ENCODE measurements around the gene ACOT13.
"Not testable (repeated sequence)": the region's sequence is repeated elsewhere in the genome, so short reads cannot be mapped to it uniquely, and the experiment has no call there.

ACOT13 gene

GRCh38 chr6:24691550-24691949 lies 24.7 kb downstream of the ACOT13 start:
- Mint-ChIP-seq H3K27me3 (no peaks in the 10 kb centered on the region), H3K27ac (no peak overlapping the region), H3K4me3 (no peak overlapping the region), H3K36me3 (ENCODE audit: low read depth) (peaks cover 16% of the 10 kb centered on the region), H3K4me1 (ENCODE audit: low read depth) (peaks cover 9% of the 10 kb centered on the region), H3K9me3 (no peaks in the 10 kb centered on the region)
- intact Hi-C loops (cut with micrococcal nuclease): loop anchor here (5.0 to 10.0 kb wide), 2 partner anchors 259 to 407 kb away; no protein-coding TSS in a partner anchor

- no peak overlapping the region for H3K27ac Mint-ChIP-seq
These were observed 25.1 kb downstream of the ACOT13 start for GRCh38 chr6:24692003-24692402.

DNA sequence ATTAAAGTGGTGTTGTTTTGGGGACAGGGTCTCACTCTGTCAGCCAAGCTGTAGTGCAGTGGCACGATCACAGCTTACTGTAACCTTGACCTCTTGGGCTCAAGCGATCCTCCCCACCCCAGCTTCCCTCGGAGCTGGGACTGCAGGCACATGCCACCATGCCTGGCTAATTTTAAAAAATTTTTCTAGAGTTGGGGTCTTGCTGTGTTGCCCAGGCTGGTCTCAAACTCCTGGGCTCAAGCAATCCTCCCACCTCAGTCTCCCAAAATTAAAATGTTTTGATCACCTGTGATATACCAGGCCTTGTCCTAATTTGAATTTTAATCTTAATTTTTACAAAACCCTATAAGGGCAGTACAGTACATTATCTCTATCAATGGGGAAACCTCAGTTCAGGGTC lies 25.5 kb downstream of the ACOT13 start:
- H3K4me3 Mint-ChIP-seq: no peak overlapping the region
- H3K4me1 Mint-ChIP-seq (ENCODE audit: low read depth): peaks cover under 1% of the 10 kb centered on the region
- intact Hi-C loops (cut with micrococcal nuclease): loop anchor here (5.0 to 10.0 kb wide), 2 partner anchors 260 to 408 kb away; no protein-coding TSS in a partner anchor
- no peaks in the 10 kb centered on the region for H3K9me3 Mint-ChIP-seq
- H3K36me3 Mint-ChIP-seq (ENCODE audit: low read depth): peaks cover 12% of the 10 kb centered on the region
- H3K27me3 Mint-ChIP-seq: no peaks in the 10 kb centered on the region
- H3K27ac Mint-ChIP-seq: no peak overlapping the region

More at GRCh38 chr6:24692003-24692402, 25.1 kb downstream of the ACOT13 start:
- Mint-ChIP-seq H3K9me3 (no peaks in the 10 kb centered on the region), H3K27me3 (no peaks in the 10 kb centered on the region), H3K36me3 (ENCODE audit: low read depth) (peaks cover 16% of the 10 kb centered on the region), H3K4me1 (ENCODE audit: low read depth) (peaks cover 5% of the 10 kb centered on the region), H3K4me3 (no peak overlapping the region)
- intact Hi-C loops (cut with micrococcal nuclease): loop anchor here (5.0 to 10.0 kb wide), 2 partner anchors 260 to 407 kb away; no protein-coding TSS in a partner anchor

DNA sequence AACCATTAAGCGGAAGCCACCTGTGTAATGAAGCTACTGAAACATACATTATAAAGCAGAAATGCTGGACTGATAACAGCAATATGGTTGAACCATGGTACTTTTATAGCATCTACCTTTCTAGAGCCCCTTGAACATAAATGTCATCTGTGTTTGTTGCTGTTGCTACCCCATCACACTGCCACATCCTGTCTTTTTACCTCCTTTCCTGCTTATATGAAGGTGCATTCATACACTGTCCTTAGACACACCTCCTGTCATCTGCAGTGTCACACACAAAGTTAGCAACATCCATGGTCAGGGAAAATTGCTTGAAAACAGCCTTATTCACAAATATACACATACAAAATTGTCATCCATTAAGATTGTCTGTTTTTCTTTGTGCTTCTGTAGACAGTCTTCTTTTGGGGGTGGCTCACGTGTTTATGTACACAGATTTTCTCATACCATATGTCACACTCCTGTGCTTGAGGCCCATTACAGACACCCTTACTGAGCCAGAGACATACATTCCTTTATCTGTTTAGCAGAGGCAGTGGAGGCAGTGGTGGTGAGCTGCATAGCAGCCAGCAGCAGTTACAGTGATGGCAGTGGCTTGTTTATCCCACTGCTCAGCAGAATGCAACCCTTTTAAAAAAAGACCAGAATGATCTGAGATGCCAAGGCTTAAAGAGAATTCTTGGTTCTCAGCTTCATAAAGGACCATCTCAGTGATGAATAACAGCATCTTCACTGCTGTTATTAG lies 26.1 kb downstream of the ACOT13 start:
- no peak overlapping the region for H3K4me3 Mint-ChIP-seq
- intact Hi-C loops (cut with micrococcal nuclease): loop anchor here (5.0 to 10.0 kb wide), 2 partner anchors 261 to 408 kb away; no protein-coding TSS in a partner anchor

GRCh38 chr6:24694198-24694597 lies 27.3 kb downstream of the ACOT13 start:
- intact Hi-C loops (cut with micrococcal nuclease): loop anchor here (5.0 to 10.0 kb wide), 2 partner anchors 262 to 409 kb away; no protein-coding TSS in a partner anchor
- Mint-ChIP-seq H3K27ac (no peak overlapping the region), H3K4me3 (no peak overlapping the region), H3K27me3 (no peaks in the 10 kb centered on the region), H3K9me3 (no peaks in the 10 kb centered on the region), H3K36me3 (ENCODE audit: low read depth) (peaks cover 8% of the 10 kb centered on the region), H3K4me1 (ENCODE audit: low read depth) (no peaks in the 10 kb centered on the region)

More for the DNA sequence above, 26.1 kb downstream of the ACOT13 start:
- H3K27me3 Mint-ChIP-seq: no peaks in the 10 kb centered on the region
- H3K4me1 Mint-ChIP-seq (ENCODE audit: low read depth): no peaks in the 10 kb centered on the region
- H3K27ac Mint-ChIP-seq: no peak overlapping the region
- peaks cover 7% of the 10 kb centered on the region for H3K36me3 Mint-ChIP-seq (ENCODE audit: low read depth)
- no peaks in the 10 kb centered on the region for H3K9me3 Mint-ChIP-seq

DNA sequence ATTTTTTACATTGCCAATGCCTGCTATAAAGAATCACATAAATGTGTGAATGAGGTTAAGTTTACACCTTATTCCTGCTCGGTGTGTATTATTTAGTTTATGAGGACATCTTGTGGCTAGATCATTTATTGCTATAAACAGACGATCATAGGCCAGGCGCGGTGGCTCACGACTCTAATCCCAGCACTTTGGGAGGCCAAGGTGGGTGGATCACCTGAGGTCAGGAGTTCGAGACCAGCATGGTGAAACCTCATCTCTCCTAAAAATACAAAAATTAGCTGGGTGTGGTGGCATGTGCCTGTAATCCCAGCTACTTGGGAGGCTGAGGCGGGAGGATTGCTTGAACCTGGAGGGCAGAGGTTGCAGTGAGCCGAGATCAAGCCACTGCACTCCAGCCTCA lies 28.8 kb downstream of the ACOT13 start:
- not testable (repeated sequence) for H3K4me1 Mint-ChIP-seq (ENCODE audit: low read depth); H3K27me3 Mint-ChIP-seq; H3K9me3 Mint-ChIP-seq; H3K27ac Mint-ChIP-seq; H3K4me3 Mint-ChIP-seq
- H3K36me3 Mint-ChIP-seq (ENCODE audit: low read depth): peaks cover 13% of the 10 kb centered on the region
- intact Hi-C loops (cut with micrococcal nuclease): loop anchor here (1.0 to 10.0 kb wide), 2 partner anchors 114 to 411 kb away; no protein-coding TSS in a partner anchor

DNA sequence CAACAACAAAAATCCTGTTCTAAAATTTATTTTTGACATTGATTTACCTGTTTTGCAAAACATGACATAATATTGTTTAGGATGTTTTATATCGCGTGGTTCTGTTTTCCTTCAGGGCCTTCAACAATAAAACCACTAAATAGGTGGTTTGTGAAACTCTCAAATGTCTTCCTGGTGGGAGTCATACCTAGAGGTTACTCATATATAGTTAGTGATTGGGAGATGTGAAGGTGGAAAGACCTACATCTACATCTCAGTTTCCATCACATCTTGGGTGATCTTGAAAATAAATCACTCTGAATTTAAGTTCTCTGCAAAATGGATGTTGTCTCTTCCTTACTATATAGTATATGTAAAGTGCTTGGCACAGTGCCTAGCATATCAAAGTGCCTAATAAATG lies 29.2 kb downstream of the ACOT13 start:
- intact Hi-C loops (cut with micrococcal nuclease): loop anchor here (10.0 kb wide), 1 partner anchor 411 kb away; no protein-coding TSS in a partner anchor
- no peaks in the 10 kb centered on the region for H3K4me1 Mint-ChIP-seq (ENCODE audit: low read depth)
- H3K4me3 Mint-ChIP-seq: no peak overlapping the region

GRCh38 chr6:24699521-24700359 lies 32.9 kb downstream of the ACOT13 start:
- no peaks in the 10 kb centered on the region for H3K9me3 Mint-ChIP-seq
- intact Hi-C loops (cut with micrococcal nuclease): loop anchor here (10.0 kb wide), 1 partner anchor 415 kb away; no protein-coding TSS in a partner anchor
- peaks cover 12% of the 10 kb centered on the region for H3K4me1 Mint-ChIP-seq (ENCODE audit: low read depth)
- peaks cover 50% of the 10 kb centered on the region for H3K36me3 Mint-ChIP-seq (ENCODE audit: low read depth)
- no peaks in the 10 kb centered on the region for H3K27me3 Mint-ChIP-seq
- H3K27ac Mint-ChIP-seq: no peak overlapping the region
- H3K4me3 Mint-ChIP-seq: no peak overlapping the region

More for the DNA sequence above, 29.2 kb downstream of the ACOT13 start:
- Mint-ChIP-seq H3K27me3 (no peaks in the 10 kb centered on the region), H3K9me3 (no peaks in the 10 kb centered on the region), H3K27ac (no peak overlapping the region), H3K36me3 (ENCODE audit: low read depth) (peaks cover 17% of the 10 kb centered on the region)

- peaks cover 81% of the 10 kb centered on the region for H3K36me3 Mint-ChIP-seq (ENCODE audit: low read depth)
- H3K27ac Mint-ChIP-seq: no peak overlapping the region
- intact Hi-C loops (cut with micrococcal nuclease): no loop called here
- H3K9me3 Mint-ChIP-seq: no peaks in the 10 kb centered on the region
- no peak overlapping the region for H3K4me3 Mint-ChIP-seq
- peaks cover 20% of the 10 kb centered on the region for H3K4me1 Mint-ChIP-seq (ENCODE audit: low read depth)
- H3K27me3 Mint-ChIP-seq: no peaks in the 10 kb centered on the region
These were observed 35.9 kb downstream of the ACOT13 start for GRCh38 chr6:24702720-24703282.

GRCh38 chr6:24704468-24704867 lies 37.6 kb downstream of the ACOT13 start:
- H3K27me3 Mint-ChIP-seq: no peaks in the 10 kb centered on the region
- intact Hi-C loops (cut with micrococcal nuclease): no loop called here
- no peak overlapping the region for H3K4me3 Mint-ChIP-seq
- H3K36me3 Mint-ChIP-seq (ENCODE audit: low read depth): peaks cover 88% of the 10 kb centered on the region
- H3K4me1 Mint-ChIP-seq (ENCODE audit: low read depth): peaks cover 20% of the 10 kb centered on the region
- no peaks in the 10 kb centered on the region for H3K9me3 Mint-ChIP-seq
- H3K27ac Mint-ChIP-seq: no peak overlapping the region

DNA sequence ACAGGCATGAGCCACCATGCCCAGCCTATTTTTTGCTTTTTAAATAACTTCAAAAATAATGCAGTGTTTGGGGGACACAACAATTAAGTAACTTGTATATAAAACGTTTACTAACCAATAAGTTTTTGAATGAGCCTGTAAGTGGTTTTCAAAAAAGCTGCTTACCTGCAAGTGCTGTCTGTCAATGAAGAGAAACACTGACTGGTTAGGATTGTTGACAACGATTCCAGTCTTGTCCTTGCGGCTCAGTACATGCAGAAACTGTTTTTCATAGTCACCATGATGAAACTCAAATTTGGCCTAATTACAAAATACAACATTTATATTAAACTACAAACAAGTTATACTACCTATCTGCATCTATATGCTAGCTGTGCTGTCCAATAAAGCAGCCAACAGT lies 41.7 kb downstream of the ACOT13 start:
- Mint-ChIP-seq H3K27me3 (no peaks in the 10 kb centered on the region), H3K36me3 (ENCODE audit: low read depth) (peaks cover 92% of the 10 kb centered on the region), H3K4me1 (ENCODE audit: low read depth) (peaks cover 38% of the 10 kb centered on the region), H3K9me3 (no peaks in the 10 kb centered on the region), H3K4me3 (no peak overlapping the region), H3K27ac (peak overlapping the region; percentile 32)
- intact Hi-C loops (cut with micrococcal nuclease): no loop called here

DNA sequence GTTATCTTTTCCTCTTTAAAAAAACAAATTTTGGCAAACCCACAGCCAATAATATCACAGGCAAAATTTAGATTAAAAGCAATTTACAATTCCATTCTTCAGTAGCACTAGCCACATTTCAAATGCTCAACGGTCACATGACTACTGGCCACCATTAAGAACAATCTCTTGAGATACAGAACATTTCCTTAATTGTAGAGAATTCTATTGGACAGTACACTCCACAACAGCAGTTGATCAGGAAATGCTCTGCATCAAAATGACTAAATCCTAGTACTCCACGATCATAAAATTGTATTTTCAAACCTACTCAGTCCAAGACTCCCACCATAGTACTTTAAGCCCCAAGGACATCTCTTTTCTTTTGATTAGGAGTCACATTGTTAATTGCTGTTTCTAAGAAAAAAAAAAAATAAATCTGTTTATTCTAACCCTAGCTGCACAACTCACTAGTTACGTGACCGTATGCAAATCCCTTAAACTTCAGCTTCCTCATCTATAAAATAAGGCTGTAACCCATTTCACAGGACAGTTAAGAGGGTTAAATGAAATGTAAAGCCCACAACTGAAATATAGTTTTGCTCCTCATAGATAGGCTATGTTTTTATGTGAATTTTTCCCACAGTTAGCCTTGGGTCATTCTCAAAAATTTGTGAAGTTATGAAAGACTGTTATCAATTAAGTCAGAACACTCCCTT lies 42.3 kb downstream of the ACOT13 start:
- Mint-ChIP-seq H3K4me1 (ENCODE audit: low read depth) (peaks cover 33% of the 10 kb centered on the region), H3K27ac (peak overlapping the region; percentile 32), H3K4me3 (no peak overlapping the region), H3K27me3 (no peaks in the 10 kb centered on the region), H3K36me3 (ENCODE audit: low read depth) (peaks cover 92% of the 10 kb centered on the region), H3K9me3 (no peaks in the 10 kb centered on the region)
- intact Hi-C loops (cut with micrococcal nuclease): no loop called here
